CD8-positive, alpha-beta memory T cell (primary cell): ENCODE data around the gene SAAL1. TPM values are rescaled to one million over a fixed set of nuclear protein-coding genes. Genes with fewer than 3 reads are reported as not detected.
A peak's percentile ranks its signal among the peaks of the same experiment; 100 is the strongest.

Source experiments
- CTCF ChIA-PET: fragments of 350-600 bp; sonication (Branson Sonifier 250); formaldehyde crosslinking; loops from one replicate; lab custom pipeline; 2021; ENCODE audit warnings: antibody characterized with exemption; lab: Charles Lee
- POLR2A ChIA-PET: fragments of 350-600 bp; sonication (Branson Sonifier 250); formaldehyde crosslinking; loops from one replicate; lab custom pipeline; 2021; ENCODE audit warnings: antibody characterized with exemption; lab: Charles Lee
- DNase-seq, 5 donors: peaks; one replicate each; pipeline versions ENCODE4 v3.0.0 to v3.0.0-alpha.2; 2020 to 2022; ENCODE audit warnings: mixed read lengths in 1 of 5
- H3K27ac ChIP-seq: one replicate; pipeline ENCODE4 v1.7.0; 2013; ENCODE audit warnings: low read depth, mild to moderate bottlenecking, low read length, moderate library complexity
- H3K27me3 ChIP-seq: 2 replicates; pipeline ENCODE4 v1.7.0; 2013; ENCODE audit warnings: low read length, mild to moderate bottlenecking; ENCODE audit not compliant: insufficient read depth, poor library complexity, severe bottlenecking
- H3K36me3 ChIP-seq: 2 replicates; pipeline ENCODE4 v1.7.0; 2013; ENCODE audit warnings: mild to moderate bottlenecking, low read length, moderate library complexity; ENCODE audit not compliant: insufficient read depth
- H3K4me1 ChIP-seq: 2 replicates; pipeline ENCODE4 v1.7.0; 2013; ENCODE audit warnings: mild to moderate bottlenecking, low read length, moderate library complexity; ENCODE audit not compliant: insufficient read depth
- H3K4me3 ChIP-seq: 2 replicates; pipeline ENCODE4 v1.7.0; 2013; ENCODE audit warnings: mild to moderate bottlenecking, low read length
- H3K9me3 ChIP-seq: 2 replicates; pipeline ENCODE4 v1.7.0; 2013; ENCODE audit warnings: mild to moderate bottlenecking, low read length
- H3K27ac Mint-ChIP-seq, 8 donors: one replicate each; pipeline ENCODE4 v1.8.0; 2020 to 2021; ENCODE audit warnings: mixed read lengths in 8 of 8, mild to moderate bottlenecking in 6 of 8, inconsistent platforms in 3 of 8, moderate library complexity in 3 of 8
- H3K27me3 Mint-ChIP-seq, 2 donors: one replicate each; pipeline ENCODE4 v1.8.0; 2020 to 2021; ENCODE audit warnings: mixed read lengths in 2 of 2, mild to moderate bottlenecking in 1 of 2, moderate library complexity in 1 of 2
- H3K36me3 Mint-ChIP-seq, 3 donors: one replicate each; pipeline ENCODE4 v1.8.0; 2020 to 2021; ENCODE audit warnings: mixed read lengths in 3 of 3, inconsistent platforms in 1 of 3, mild to moderate bottlenecking in 1 of 3
- H3K4me1 Mint-ChIP-seq, 3 donors: one replicate each; pipeline ENCODE4 v1.8.0; 2020 to 2021; ENCODE audit warnings: mixed read lengths in 3 of 3, inconsistent platforms in 1 of 3, mild to moderate bottlenecking in 1 of 3
- H3K4me3 Mint-ChIP-seq, 7 donors: one replicate each; pipeline ENCODE4 v1.8.0; 2020 to 2021; ENCODE audit warnings: mixed read lengths in 7 of 7, mild to moderate bottlenecking in 6 of 7, moderate library complexity in 4 of 7, inconsistent platforms in 2 of 7
- H3K9me3 Mint-ChIP-seq, 5 donors: one replicate each; pipeline ENCODE4 v1.8.0; 2020 to 2022; ENCODE audit warnings: mixed read lengths in 5 of 5, mild to moderate bottlenecking in 3 of 5, moderate library complexity in 2 of 5, inconsistent platforms in 1 of 5
- polyA plus RNA-seq: library from polyadenylated mRNA; unstranded; fragments of 300-500 nt; fragmentation: Illumina TruSeq; gene quantifications from one replicate; pipeline ENCODE4 v1.2.3, GENCODE V29; 2021
- total RNA-seq, 2 experiments: library from RNA; stranded (reverse); gene quantifications; one replicate each; pipeline ENCODE4 v1.2.3, GENCODE V29; 2021

The SAAL1 gene
- total and polyA plus RNA-seq, 3 experiments from 2014 or later: 13.3 to 46.5 (median 42.3) TPM

GRCh38 chr11:18063862-18064434 lies 41.9 kb downstream of the SAAL1 start:
- H3K4me3 Mint-ChIP-seq: no peak overlapping the region
- ChIA-PET POLR2A (no interaction called here), CTCF (interaction anchor here (1.4 kb wide), 1 partner anchor 10 kb away, joined by 3 read pairs; no protein-coding TSS in a partner anchor)
- no peak for DNase-seq
- no peaks in the 10 kb centered on the region for H3K4me1 Mint-ChIP-seq
- peaks cover 0 to 9% (median 4%) of the 10 kb centered on the region in 3 donors for H3K36me3 Mint-ChIP-seq
- no peak overlapping the region for H3K27ac Mint-ChIP-seq
- H3K27me3 ChIP-seq: no peaks in the 10 kb centered on the region
- no peaks in the 10 kb centered on the region for H3K27me3 Mint-ChIP-seq
- H3K9me3 Mint-ChIP-seq: no peaks in the 10 kb centered on the region
- no peaks in the 10 kb centered on the region for H3K9me3 ChIP-seq
- H3K36me3 ChIP-seq: no peaks in the 10 kb centered on the region
- no peaks in the 10 kb centered on the region for H3K4me1 ChIP-seq
- no peak overlapping the region for H3K27ac ChIP-seq
- no peak overlapping the region for H3K4me3 ChIP-seq

GRCh38 chr11:18063125-18063524 lies 42.8 kb downstream of the SAAL1 start:
- DNase-seq: no peak
- Mint-ChIP-seq H3K27me3 (no peaks in the 10 kb centered on the region), H3K27ac (peak overlapping the region in 1 of 8 donors; percentile 50), H3K36me3 (peaks cover 0 to 4% (median 4%) of the 10 kb centered on the region in 3 donors), H3K9me3 (no peaks in the 10 kb centered on the region), H3K4me1 (no peaks in the 10 kb centered on the region), H3K4me3 (no peak overlapping the region)
- no peaks in the 10 kb centered on the region for H3K36me3 ChIP-seq
- ChIA-PET POLR2A (no interaction called here), CTCF (interaction anchor here (1.4 kb wide), 1 partner anchor 11 kb away, joined by 3 read pairs; no protein-coding TSS in a partner anchor)
- no peak overlapping the region for H3K4me3 ChIP-seq
- no peaks in the 10 kb centered on the region for H3K9me3 ChIP-seq
- H3K27ac ChIP-seq: no peak overlapping the region
- H3K4me1 ChIP-seq: no peaks in the 10 kb centered on the region
- H3K27me3 ChIP-seq: no peaks in the 10 kb centered on the region

GRCh38 chr11:18061351-18061750 lies 44.5 kb downstream of the SAAL1 start:
- Mint-ChIP-seq H3K27me3 (no peaks in the 10 kb centered on the region), H3K4me1 (no peaks in the 10 kb centered on the region), H3K9me3 (no peaks in the 10 kb centered on the region), H3K4me3 (no peak overlapping the region), H3K27ac (no peak overlapping the region), H3K36me3 (peaks cover 0 to 2% (median 0%) of the 10 kb centered on the region in 3 donors)
- ChIA-PET CTCF (no interaction called here), POLR2A (no interaction called here)
- H3K4me1 ChIP-seq: no peaks in the 10 kb centered on the region
- H3K27me3 ChIP-seq: no peaks in the 10 kb centered on the region
- H3K27ac ChIP-seq: no peak overlapping the region
- no peaks in the 10 kb centered on the region for H3K36me3 ChIP-seq
- H3K4me3 ChIP-seq: no peak overlapping the region
- no peak for DNase-seq
- no peaks in the 10 kb centered on the region for H3K9me3 ChIP-seq

- DNase-seq: no peak
- CTCF ChIA-PET: no interaction called here
- Mint-ChIP-seq H3K4me1 (no peaks in the 10 kb centered on the region), H3K27ac (no peak overlapping the region), H3K9me3 (no peaks in the 10 kb centered on the region), H3K27me3 (no peaks in the 10 kb centered on the region), H3K4me3 (no peak overlapping the region), H3K36me3 (peaks cover 0 to 3% (median 0%) of the 10 kb centered on the region in 3 donors)
- no peak overlapping the region for H3K4me3 ChIP-seq
- H3K9me3 ChIP-seq: no peaks in the 10 kb centered on the region
- H3K4me1 ChIP-seq: no peaks in the 10 kb centered on the region
- POLR2A ChIA-PET: no interaction called here
- H3K27ac ChIP-seq: no peak overlapping the region
- H3K27me3 ChIP-seq: no peaks in the 10 kb centered on the region
- H3K36me3 ChIP-seq: no peaks in the 10 kb centered on the region
Observed at GRCh38 chr11:18056561-18057181, 49.2 kb downstream of the SAAL1 start.

- no peaks in the 10 kb centered on the region for H3K4me1 Mint-ChIP-seq
- Histone ChIP-seq H3K9me3 (no peaks in the 10 kb centered on the region), H3K36me3 (no peaks in the 10 kb centered on the region)
Observed at GRCh38 chr11:18054511-18055103, 51.3 kb downstream of the SAAL1 start.

GRCh38 chr11:18050848-18051247 lies 55.0 kb downstream of the SAAL1 start:
- H3K36me3 Mint-ChIP-seq: peaks cover 0 to 4% (median 0%) of the 10 kb centered on the region in 3 donors
- no peak overlapping the region for H3K4me3 ChIP-seq
- H3K27ac ChIP-seq: no peak overlapping the region
- no peak overlapping the region for H3K27ac Mint-ChIP-seq
- H3K27me3 ChIP-seq: peaks cover 4% of the 10 kb centered on the region
- no peak for DNase-seq
- CTCF ChIA-PET: no interaction called here
- POLR2A ChIA-PET: no interaction called here
- H3K4me1 ChIP-seq: no peaks in the 10 kb centered on the region
- H3K36me3 ChIP-seq: no peaks in the 10 kb centered on the region
- peaks cover 11 to 25% of the 10 kb centered on the region in 2 donors for H3K27me3 Mint-ChIP-seq
- no peak overlapping the region for H3K4me3 Mint-ChIP-seq
- peaks cover 0 to 5% (median 4%) of the 10 kb centered on the region in 5 donors for H3K9me3 Mint-ChIP-seq
- no peaks in the 10 kb centered on the region for H3K9me3 ChIP-seq
- H3K4me1 Mint-ChIP-seq: no peaks in the 10 kb centered on the region

More at GRCh38 chr11:18054511-18055103, 51.3 kb downstream of the SAAL1 start:
- Mint-ChIP-seq H3K9me3 (no peaks in the 10 kb centered on the region), H3K27me3 (no peaks in the 10 kb centered on the region), H3K36me3 (peaks cover 0 to 4% (median 0%) of the 10 kb centered on the region in 3 donors), H3K27ac (no peak overlapping the region), H3K4me3 (no peak overlapping the region)
- no peak for DNase-seq
- H3K4me3 ChIP-seq: no peak overlapping the region
- ChIA-PET CTCF (interaction anchor here (1.3 kb wide), 1 partner anchor 43 kb away, joined by 3 read pairs; no protein-coding TSS in a partner anchor), POLR2A (no interaction called here)
- H3K27ac ChIP-seq: no peak overlapping the region
- no peaks in the 10 kb centered on the region for H3K4me1 ChIP-seq
- no peaks in the 10 kb centered on the region for H3K27me3 ChIP-seq

- H3K4me3 Mint-ChIP-seq: no peak within 1 kb of the TSS
- no peaks in the 10 kb centered on the region for H3K36me3 ChIP-seq
- no peaks in the 10 kb centered on the region for H3K9me3 ChIP-seq
- peaks cover 11% of the 10 kb centered on the region for H3K27me3 ChIP-seq
- no peak for DNase-seq
- H3K9me3 Mint-ChIP-seq: peaks cover 0 to 5% (median 4%) of the 10 kb centered on the region in 5 donors
- H3K27me3 Mint-ChIP-seq: peaks cover 25 to 53% of the 10 kb centered on the region in 2 donors
- H3K4me3 ChIP-seq: no peak within 1 kb of the TSS
- H3K4me1 ChIP-seq: no peaks in the 10 kb centered on the region
- no peaks in the 10 kb centered on the region for H3K4me1 Mint-ChIP-seq
- POLR2A ChIA-PET: no interaction called here
- H3K27ac Mint-ChIP-seq: no peak within 1 kb of the TSS
- H3K27ac ChIP-seq: no peak within 1 kb of the TSS
- H3K36me3 Mint-ChIP-seq: peaks cover 0 to 5% (median 2%) of the 10 kb centered on the region in 3 donors
- CTCF ChIA-PET: no interaction called here
Observed at GRCh38 chr11:18046116-18046777, 59.6 kb downstream of the SAAL1 start, which contains the start of gene TPH1. TPH1 (minus strand) TSS chr11:18046269; CDS start chr11:18040762, 5,507 bp downstream.

- Mint-ChIP-seq H3K9me3 (no peaks in the 10 kb centered on the region), H3K36me3 (peaks cover 0 to 4% (median 0%) of the 10 kb centered on the region in 3 donors), H3K27me3 (peaks cover 3 to 8% of the 10 kb centered on the region in 2 donors), H3K4me1 (no peaks in the 10 kb centered on the region), H3K27ac (no peak overlapping the region), H3K4me3 (no peak overlapping the region)
- ChIA-PET POLR2A (no interaction called here), CTCF (no interaction called here)
- Histone ChIP-seq H3K27ac (no peak overlapping the region), H3K4me3 (no peak overlapping the region), H3K4me1 (no peaks in the 10 kb centered on the region), H3K36me3 (no peaks in the 10 kb centered on the region), H3K27me3 (no peaks in the 10 kb centered on the region), H3K9me3 (no peaks in the 10 kb centered on the region)
- no peak for DNase-seq
Observed at GRCh38 chr11:18036456-18036855, 69.4 kb downstream of the SAAL1 start.
